Activated CD4-positive, alpha-beta T cell treated with anti-CD3 and anti-CD28 coated beads, Interleukin-2, amount 50 U/mL, for 48 hours (primary cell): Measurements from ENCODE around the gene RAPGEF4.

ENCODE experiments used
- DNase-seq, 2 experiments: peaks; one replicate each; pipeline ENCODE4 v3.0.0-alpha.2; 2020

RAPGEF4 gene

DNA sequence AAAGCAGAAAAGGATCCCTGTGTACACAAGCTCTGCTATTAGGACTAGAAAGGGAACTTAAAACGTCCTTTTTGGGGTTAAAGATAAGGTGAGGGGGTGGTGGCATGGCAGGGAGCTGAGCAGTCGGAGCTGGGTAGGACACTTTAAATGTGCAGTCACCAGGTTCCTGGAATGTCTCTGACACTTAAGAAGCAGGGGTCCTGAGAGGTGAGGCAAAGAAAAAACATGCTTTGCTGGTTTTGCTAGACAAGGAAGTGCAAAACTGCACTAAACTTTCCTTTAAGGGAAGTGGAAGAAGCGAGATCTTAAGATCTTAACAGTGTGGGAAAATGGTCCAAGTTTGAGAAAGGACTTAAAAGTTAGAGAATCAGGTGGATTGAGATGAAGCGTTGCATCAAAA lies 240.5 kb downstream of the RAPGEF4 start:
- no peak for DNase-seq

DNA sequence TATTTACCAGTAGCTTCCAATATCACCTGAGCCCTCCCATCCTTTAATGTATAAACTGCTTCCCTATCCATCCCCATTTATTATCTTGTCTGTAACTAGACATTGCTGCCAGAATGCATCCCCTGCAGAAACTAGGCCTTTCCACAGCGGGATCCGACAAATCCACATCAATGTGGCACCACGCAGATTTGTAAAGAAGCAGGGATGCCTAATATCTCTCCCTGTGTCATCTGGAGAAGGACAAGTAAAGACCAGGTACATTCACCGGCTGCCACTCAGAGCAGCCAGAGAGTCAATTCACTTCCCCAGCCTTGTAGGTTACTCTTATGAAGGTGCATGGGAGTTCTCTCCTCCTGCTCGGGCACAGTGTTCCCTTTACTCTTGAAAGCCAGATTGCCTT lies 241.2 kb downstream of the RAPGEF4 start:
- no peak for DNase-seq

DNA sequence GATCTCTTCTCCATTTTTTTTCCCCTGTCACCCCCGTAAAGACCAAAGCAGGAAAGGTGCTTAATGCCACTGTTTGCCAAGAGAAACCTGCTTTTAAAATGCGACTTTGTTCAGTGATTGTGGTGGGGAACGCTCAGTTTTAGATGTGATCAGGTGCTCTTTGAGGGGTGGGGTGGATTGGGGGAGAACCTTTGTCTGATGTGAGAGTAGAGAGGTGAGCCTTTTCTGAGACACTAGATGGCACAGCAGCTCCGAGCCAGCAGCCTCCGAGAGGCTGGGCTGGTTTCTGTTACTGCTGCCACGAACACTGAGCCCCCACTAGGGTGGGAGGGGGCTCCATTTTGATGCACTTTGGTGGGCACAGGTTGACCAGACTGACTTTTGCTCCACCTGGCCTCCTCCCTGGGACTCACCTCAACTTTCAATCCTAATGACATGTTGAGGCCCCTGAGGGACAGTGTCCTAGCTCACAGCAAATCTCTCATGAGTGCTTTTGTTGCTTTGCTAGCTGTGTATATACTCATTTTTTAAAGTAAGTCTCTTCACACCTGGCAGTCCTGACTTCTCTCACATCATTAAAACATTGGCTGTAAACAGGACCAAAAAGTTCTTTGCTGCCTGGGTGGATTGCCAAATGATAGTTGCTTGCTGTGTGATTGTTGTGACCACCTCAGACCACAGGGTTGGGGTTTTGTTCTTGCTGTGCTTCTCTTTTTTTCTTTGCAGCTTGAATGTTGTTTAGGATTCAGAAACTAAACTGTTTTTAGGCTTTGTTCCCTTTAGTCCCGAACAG lies 241.8 kb downstream of the RAPGEF4 start:
- no peak for DNase-seq

DNA sequence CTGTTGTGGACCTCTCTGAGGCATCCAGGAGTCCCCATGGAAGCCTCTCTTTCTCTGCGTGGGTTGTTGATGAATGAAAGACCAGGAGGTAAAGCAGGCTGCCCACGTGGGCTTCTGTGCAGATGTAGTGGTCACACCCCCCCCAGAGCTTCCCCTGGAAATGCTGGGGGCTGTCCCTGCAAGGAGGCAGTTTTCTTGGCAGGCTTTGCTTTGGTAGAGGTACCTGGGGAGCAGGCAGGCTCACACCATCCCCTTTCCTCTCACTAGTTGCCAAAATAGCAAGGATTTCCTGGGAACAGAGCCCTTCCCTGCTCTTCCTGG lies 242.4 kb downstream of the RAPGEF4 start:
- DNase-seq: no peak

DNA sequence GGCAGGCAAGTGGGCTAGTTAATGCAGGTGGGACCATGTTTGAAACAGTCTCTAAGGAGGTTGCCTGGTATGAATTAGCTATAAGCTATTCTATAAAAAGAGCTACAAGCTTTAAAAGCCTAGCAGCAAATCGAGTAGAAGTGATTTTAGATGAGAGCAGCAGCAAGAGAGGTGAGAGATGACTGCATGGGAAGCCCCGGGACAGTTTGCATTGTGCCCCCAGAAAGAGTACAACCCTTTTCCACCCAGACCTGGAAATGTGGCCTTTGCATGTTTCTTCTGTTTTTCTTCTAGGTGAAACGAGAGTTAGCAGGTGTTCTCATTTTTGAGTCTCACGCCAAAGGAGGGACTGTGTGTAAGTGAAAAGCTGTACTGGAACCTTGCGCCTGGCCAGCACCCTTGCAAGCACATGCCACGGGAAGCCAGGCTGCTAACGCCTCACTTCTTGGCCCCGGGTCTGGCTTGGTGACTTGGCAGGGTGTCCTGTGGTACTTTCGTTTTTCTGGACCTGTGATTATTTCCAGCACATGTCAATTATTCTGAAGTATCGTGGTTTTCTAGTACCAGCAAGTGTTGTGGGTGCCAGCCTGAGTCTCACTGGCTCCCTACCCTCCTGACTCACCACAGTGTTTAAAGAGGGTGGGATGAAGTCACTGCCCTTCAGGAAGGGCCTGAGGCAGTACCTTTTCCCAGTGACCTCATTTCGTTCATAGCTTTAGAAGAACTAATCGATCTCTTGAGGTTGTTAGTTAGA lies 249.7 kb downstream of the RAPGEF4 start:
- peak; percentile 1 to 6 for DNase-seq

DNA sequence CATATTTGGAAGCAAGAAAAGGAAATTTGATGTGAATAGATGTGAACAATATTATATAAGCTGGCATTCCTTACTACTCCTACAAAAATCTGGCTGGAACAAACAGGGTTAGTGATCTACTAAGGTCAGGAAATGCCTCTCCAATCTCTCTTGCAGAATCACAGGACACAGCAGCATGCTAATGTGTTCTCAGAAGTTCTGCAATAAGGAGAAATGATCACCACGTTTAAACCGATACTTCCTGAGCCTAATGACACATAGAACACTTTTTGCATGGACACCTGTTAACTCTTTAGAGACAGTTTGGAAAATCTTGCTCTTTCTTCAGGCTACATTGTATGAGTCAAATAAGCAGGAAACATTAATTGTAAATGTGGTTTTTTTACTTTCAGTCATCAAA lies 250.4 kb downstream of the RAPGEF4 start:
- DNase-seq: no peak

DNA sequence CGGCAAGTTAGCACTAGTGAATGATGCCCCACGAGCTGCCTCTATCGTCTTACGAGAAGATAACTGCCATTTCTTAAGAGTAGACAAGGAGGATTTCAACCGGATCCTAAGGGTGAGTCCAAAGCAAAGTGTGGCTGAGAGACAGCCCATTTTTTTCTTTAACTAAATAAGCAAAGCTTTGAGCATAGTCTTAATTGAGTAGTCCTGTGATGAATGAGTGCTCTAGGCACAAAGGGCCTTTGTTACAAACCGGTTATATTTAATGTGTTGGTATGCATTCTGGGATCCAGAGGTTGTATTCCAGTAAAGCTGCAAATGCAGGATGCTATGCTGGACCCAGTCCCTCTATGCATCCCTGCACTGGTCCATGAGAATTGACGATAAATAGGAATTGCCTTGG lies 253.1 kb downstream of the RAPGEF4 start:
- DNase-seq: no peak

DNA sequence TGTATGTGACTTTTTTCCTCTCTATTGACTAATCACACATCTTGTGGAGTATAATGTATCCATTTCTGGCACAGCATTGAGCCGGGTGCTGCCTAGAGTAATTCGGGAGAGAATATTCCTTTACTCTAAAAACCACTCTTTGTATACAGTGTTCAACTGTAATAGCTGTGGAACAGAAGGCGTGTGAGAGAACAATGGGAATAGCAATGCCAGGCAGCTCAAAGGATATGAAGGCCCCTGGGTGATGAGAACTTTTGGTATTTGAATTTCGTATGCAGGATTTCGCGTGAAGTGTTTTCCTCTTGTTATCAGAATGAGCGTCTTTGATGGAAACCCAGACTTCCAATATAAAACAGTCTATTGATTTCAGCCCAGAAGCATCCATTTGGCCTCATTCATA lies 255.4 kb downstream of the RAPGEF4 start:
- no peak for DNase-seq

DNA sequence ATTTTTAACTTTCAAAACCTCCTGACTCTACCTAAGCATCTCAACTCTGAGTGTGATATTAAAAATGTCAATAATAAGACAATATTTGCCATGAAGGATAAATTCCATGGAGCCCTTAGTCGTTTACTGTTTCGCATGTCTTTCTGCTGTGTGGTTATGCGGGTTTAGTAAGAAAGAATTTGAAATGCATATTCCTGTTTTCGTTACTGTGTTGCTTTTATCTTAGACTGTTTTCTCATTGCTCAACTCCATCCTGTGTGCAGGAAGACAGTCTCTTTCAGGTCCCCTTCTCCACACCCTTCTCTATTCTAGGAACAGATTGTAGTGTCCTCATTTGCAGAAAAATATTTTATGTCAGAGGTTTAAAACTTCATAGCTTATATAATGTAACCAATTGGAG lies 257.5 kb downstream of the RAPGEF4 start:
- no peak for DNase-seq

DNA sequence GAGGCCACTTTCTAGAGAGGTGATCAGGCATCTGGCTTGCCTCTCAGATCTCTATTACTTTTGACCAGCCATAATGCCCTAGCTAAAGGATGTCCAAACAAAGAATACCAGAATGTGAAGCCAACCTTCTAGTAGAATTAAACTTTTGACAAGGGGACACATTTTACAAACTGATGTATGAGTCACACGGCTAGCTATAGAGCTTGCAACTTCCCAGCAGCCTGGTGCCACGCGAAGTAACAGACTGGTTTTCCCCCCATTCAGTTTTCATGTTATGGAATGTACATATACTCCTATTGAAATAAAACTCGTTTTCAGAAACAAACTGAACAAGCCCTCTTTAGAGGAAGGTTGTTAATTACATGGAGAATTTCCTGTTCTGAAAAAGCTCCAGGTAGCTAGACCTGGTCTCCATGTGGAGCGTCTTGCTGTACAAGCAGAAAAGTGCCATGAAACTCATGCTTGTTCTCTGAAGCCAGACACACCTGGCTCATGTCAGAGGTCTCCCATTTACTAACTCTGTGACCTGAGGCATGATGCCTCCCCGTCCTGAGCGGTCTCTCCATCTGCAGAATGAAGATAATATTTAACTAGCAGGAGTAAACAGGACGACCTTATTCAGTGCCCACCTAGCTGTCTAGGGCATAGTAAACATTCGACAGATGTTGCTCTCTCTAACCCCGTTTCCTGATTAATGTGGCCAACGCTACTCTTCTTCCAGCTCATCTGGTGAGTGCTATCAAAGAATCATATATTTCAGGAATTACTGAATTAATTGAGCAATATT lies 258.5 kb downstream of the RAPGEF4 start:
- no peak for DNase-seq

DNA sequence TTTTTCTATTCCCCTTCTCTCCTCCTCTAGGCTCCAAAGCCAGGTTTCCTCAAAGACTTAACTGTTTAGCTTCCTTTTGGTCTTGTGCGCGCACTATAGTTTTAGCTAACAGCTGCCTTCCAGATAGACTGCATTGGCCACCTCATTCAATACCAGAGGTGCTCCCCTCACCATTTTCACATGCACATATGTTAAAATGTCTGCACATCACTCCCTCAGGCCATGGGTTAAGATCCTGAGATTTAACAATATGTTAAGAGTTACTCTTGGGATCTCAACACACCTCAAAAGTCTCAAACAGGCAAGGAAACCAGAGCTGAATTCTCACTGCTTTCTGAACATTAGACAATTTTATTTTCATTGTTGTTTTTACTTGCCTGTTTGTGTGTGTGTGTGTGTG lies 259.2 kb downstream of the RAPGEF4 start:
- DNase-seq: no peak

DNA sequence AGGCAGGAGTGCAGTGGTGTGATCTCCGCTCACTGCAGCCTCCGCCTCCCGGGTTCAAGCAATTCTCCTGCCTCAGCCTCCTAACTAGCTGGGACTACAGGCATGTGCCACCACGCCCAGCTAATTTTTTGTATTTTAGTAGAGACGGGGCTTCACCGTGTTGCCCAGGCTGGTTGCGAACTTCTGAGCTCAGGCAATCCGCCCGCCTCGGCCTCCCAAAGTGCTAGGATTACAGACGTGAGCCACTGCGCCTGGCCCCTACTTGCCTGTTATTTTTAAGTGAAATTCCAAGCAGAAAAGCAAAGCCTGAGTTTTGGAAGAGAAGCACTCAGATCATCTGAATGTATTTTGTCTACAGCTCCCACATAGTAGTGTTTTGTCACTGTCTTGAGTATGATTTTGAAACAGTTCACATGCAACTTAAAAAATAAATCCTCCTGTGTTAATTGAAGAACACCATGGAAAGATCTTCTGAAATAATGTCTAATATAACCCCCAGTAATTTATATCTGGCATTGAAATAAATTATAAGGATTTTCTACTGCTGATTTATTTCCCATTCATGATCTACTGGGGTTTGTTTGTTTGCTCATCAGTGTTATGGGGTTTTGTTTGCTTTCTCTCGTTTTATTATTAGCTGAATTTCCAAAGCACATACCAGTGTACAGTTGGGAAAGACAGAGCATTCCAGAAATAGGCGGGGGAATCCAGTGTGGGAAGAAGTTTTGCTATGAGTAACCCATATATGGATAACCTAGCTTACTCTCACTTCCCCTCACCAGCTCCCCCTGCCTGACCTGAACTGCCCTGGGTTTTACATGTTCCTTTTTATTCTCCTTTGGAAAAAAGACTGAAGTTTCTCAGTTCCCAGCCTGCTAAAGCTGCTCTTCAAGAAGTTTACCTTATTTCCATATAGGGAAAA lies 259.9 kb downstream of the RAPGEF4 start:
- DNase-seq: no peak

DNA sequence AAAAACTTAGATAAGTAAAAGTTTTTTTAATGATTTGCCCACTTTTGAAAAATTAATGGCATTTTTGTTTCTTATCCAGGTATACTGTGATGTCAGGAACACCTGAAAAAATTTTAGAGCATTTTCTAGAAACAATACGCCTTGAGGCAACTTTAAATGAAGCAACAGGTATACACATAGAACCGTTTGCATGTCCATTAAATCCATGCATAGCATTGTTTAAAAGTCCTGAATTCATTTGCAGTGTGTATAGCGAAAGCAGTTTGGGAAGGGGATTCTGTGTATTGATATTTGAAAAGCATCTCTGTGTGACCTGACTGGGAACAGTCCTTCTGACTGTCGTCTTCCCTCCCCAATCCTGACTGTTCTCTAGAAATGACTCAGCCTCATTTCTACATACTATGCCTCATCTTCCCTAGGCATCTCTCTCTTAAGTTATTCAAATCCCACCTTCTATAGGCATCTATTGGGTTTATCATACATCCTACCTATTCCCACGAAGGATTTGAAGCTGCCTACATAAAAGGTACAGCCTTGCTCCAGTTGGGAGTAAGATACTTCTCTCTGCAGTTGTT lies 260.8 kb downstream of the RAPGEF4 start:
- no peak for DNase-seq

DNA sequence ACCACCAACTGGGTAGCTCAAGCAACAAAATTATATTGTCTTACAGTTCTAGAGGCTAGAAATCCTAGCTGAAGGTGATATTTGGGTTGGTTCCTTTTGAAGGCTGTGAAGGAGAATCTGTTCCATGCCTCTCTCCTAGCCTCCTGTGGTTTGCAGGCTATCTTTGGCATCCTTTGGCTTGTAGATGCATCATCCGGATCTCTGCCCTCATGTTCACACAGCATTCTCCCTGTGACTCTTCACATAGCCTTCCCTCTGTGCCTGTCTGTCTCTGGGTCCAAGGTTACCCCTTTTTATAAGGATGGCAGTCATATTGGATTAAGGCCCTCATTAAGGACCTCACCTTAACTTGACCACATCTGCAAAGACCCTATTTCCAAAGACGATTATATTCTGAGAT lies 261.4 kb downstream of the RAPGEF4 start:
- no peak for DNase-seq

DNA sequence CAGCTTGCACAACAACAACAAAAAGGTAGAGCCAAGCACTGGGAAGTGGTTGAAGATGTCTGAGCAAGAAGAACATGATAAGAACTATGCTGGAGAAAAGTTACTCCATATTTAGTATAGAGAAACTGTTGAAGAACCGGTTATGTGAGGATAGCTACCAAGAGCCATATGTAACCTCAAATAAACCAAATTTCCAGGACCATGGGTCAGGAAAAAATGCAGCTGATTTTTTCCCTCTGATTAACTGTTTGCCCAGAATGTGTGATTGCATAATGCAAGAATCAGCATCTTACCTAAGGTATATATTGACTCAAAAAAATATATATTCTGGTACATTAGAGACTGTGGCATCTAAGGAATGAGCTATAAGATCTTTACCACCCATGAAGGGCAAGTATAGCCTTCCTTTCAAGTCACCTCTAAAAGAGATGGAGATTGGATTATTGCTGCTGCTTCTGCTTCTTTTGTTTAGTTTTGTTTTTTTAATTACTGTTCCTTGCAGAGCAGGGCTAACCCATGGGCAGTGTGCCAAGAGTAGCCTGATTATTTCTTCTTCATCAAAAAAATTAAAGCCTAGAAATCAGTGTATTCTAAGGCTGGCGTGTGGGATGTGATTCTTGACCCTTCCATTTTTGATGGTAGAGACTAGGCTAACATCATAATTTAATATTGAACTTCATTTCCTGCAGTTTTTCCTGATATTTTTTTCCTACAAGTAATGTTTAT lies 263.1 kb downstream of the RAPGEF4 start:
- no peak for DNase-seq

DNA sequence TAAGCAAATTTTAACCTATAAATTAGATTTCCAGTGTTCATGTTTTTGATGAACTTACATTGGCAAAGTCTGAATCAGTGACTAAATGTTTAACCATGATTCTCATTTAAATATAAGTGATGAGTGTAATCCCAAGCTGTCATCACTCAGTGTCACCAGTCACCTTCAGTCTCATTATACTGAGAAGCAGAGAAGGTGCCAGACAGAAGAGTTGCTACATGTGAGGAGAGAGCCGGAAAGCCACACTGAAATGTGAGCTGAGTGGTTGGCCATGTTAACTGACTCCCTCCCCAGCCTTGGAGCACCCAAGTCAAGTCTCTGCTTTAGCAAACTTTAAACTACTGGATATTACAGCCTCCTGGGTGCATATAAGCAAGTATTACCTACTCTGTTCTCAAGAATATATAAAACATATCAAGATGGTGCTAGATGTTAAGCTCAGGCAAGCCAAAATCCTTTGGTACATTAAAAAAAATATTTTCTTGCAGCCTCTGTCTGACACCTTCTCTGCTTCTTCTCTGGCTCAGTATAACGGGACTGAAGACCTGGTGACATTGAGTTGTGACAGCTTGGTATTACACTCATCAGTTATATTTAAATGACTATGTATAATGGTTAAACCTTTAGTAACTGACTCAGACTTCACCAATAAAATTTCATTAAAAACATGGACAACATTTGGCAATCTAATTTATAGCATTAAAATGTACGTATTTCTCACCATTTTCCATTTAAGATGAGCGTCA lies 264.2 kb downstream of the RAPGEF4 start:
- DNase-seq: no peak

DNA sequence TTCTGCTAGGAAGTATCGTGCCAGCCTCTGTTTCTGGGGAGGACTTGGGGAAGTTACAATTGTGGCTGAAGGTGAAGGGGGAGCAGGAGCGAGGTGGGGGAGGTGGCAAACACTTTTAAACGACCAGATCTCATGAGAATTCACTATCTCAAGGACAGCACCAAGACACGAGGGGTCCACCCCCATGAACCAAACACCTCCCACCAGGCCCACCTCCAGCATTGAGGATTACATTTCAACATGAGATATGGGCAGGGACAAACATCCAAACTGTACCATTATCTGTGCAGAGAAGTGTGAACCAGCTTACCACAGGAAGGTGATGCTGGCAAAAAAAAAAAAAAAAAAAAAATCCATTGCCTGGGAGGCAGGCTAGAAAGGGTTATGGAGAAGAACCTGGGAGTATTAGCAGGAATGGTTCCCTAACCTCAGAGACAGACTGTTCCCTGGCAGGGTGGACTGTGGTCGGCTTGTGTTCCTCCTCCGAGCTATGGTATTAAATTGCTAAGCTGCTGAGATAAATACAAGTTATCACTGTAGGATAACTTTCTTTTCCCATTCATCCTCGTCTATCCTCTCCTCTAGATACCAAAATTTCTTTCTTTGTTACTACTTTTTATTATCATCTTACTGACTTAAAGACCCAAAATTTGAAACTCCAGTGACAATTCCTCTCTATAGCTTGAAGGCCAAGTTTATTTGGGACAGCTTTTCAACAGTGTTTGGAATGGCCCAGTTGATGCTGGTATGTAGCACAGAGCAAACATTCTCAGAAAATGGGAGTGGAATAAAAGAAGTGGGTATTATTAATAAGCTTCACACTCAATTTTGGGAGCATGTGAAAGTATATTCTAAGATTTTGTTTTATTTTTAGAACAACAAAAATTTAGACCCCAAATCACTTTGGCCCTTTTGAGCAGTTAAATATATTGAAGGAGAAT lies 266.3 kb downstream of the RAPGEF4 start:
- DNase-seq: no peak

DNA sequence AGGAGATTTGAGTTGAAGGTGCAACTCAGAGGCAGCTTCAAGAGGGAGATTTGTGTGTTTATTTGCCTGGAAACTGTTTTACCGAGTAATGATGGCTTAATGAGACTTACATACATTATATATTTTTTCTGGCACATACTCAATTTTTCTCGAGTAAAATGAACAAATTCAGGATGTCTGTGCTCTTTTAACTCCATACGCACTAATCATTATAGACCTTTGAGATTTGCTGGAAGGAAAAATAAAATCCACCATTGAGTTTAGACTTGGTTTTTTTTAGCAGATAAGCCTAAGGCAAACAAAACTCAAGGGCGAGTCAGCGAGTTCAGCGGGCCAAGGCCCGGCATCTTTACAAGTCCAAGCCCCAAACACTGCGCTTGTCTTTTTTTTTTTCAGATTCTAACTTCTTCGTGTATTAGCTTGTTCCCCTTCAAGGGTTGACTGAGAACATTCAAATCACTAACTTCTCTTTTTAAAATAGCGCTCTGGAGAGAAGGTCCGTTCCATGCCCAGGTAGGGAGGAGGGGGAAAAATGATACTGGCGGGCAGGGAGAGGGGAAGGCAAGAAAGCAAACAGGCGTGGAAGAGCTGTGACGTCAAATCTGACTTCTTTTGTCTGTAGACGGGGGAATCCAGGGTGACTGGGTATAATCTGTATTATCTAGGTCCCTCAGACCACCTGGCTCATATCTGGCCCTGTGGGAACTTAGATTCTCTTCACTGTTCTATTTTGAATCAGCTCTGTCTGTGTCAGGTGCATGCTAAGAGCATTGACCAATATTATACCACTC lies 267.3 kb downstream of the RAPGEF4 start:
- DNase-seq: no peak

DNA sequence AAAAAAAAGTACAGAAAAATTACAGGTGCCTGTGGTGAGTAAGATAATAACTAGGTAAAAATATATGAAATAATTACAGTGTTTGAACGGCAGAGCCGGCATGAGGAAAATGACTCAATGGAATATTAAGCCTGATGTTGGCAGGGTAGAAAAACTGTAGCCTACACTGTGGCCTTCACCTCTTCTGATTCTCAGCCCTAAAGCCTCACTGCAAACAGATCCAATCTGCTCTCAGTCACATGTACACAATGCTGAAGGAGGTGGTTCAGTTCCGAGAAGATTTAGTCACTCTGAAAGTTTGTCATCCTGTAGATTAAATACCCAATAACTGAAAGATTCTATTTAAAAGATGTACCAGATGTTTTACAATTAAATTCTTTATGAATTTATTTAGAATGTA lies 273.1 kb downstream of the RAPGEF4 start:
- no peak for DNase-seq
